Esophagus squamous epithelium (tissue), 5 donors: ENCODE measurements around the gene AFF3. TPM values are rescaled to one million over a fixed set of nuclear protein-coding genes. Genes with fewer than 3 reads are reported as not detected.

ENCODE experiments used
- DNase-seq: peaks from one replicate; lab custom pipeline; 2025; lab: John Stamatoyannopoulos, UW
- H3K27ac ChIP-seq, 4 donors: fragments of 200-600 bp; sonication (generic); one replicate each; pipeline ENCODE4 v1.5.1; 2016 to 2019; ENCODE audit warnings: mild to moderate bottlenecking in 1 of 4
- H3K27me3 ChIP-seq, 4 donors: fragments of 200-600 bp; sonication (generic); 1 replicate in 3 of 4; 2 replicates in 1 of 4; pipeline versions ENCODE4 v1.5.1 to v1.6.0; 2017 to 2021; ENCODE audit warnings: antibody characterized with exemption in 1 of 4
- H3K36me3 ChIP-seq, 3 donors: fragments of 200-600 bp; sonication (generic); one replicate each; pipeline ENCODE4 v1.5.1; 2016 to 2019
- H3K4me1 ChIP-seq, 3 donors: fragments of 200-600 bp; sonication (generic); one replicate each; pipeline ENCODE4 v1.5.1; 2017 to 2019
- H3K4me3 ChIP-seq, 4 donors: fragments of 200-600 bp; sonication (generic); 1 replicate in 3 of 4; 2 replicates in 1 of 4; pipeline ENCODE4 v1.5.1; 2016 to 2019; ENCODE audit warnings: mild to moderate bottlenecking in 2 of 4, moderate library complexity in 1 of 4
- H3K9me3 ChIP-seq, 3 donors: fragments of 200-600 bp; sonication (generic); one replicate each; pipeline ENCODE4 v1.5.1; 2016 to 2019
- CTCF ChIP-seq, 6 experiments: fragments of 450-650 bp in 4 of 6; fragments of 200-600 bp in 2 of 6; sonication (generic) in 2 of 6; IDR thresholded peaks; one replicate each; pipeline ENCODE4 v1.5.1; 2016 to 2019; ENCODE audit warnings: antibody characterized with exemption in 6 of 6, mild to moderate bottlenecking in 4 of 6, moderate library complexity in 4 of 6
- POLR2A ChIP-seq, 4 donors: fragments of 450-650 bp; IDR thresholded peaks; one replicate each; pipeline ENCODE4 v1.6.1; 2017; ENCODE audit warnings: antibody characterized with exemption in 4 of 4, mild to moderate bottlenecking in 4 of 4, moderate library complexity in 3 of 4
- WGBS, 2 donors: methylation state at CpG; one replicate each; pipeline ENCODE4 v1.1.5; 2018; 5-methylcytosine and 5-hydroxymethylcytosine counted together
- intact Hi-C: fragments of 100-400 bp; cut with DNase I; formaldehyde crosslinking; loops from one replicate; pipeline ENCODE4 v1.15.0; 2022
- total RNA-seq, 4 donors: library from RNA; depleted of rRNA; stranded (reverse); fragments of >200 nt; gene quantifications; one replicate each; pipeline ENCODE4 v1.1.0, GENCODE V29; 2016
- donor health status: DM: yes; HTN: yes; CAD: no.

AFF3 gene
- total RNA-seq, 4 donors from 2014 or later = 1.2 to 9.7 (median 3.8) TPM

- 61 to 71% methylated on average over 2 of the region's 2 CpGs for WGBS, 2 donors
- no peak for DNase-seq
- Histone ChIP-seq H3K4me3 (no peak overlapping the region), H3K36me3 (no peaks in the 10 kb centered on the region), H3K9me3 (no peaks in the 10 kb centered on the region), H3K27me3 (no peaks in the 10 kb centered on the region), H3K27ac (no peak overlapping the region), H3K4me1 (no peaks in the 10 kb centered on the region)
- intact Hi-C loops = no loop called here
- no peak for TF ChIP-seq CTCF (IDR thresholded peaks at IDR 0.05)
- no peak for TF ChIP-seq POLR2A (IDR thresholded peaks at IDR 0.05)
Measured at GRCh38 chr2:100146657-100146960, 4.2 kb upstream of the AFF3 start.

- intact Hi-C loops = no loop called here
- no peak for DNase-seq
- Histone ChIP-seq H3K4me1 (no peaks in the 10 kb centered on the region), H3K9me3 (no peaks in the 10 kb centered on the region), H3K27ac (no peak overlapping the region), H3K27me3 (no peaks in the 10 kb centered on the region), H3K4me3 (no peak overlapping the region), H3K36me3 (no peaks in the 10 kb centered on the region)
- TF ChIP-seq CTCF (IDR thresholded peaks at IDR 0.05) (no peak), POLR2A (IDR thresholded peaks at IDR 0.05) (no peak)
- WGBS, 2 donors = 74 to 86% methylated on average over 10 of the region's 11 CpGs
Measured at GRCh38 chr2:100145893-100146656, 3.7 kb upstream of the AFF3 start.

- H3K4me1 ChIP-seq = no peaks in the 10 kb centered on the region
- H3K27ac ChIP-seq = no peak overlapping the region
- H3K36me3 ChIP-seq = no peaks in the 10 kb centered on the region
- WGBS, 2 donors = 85 to 87% methylated on average over 6 of the region's 6 CpGs
- DNase-seq = no peak
- TF ChIP-seq CTCF (IDR thresholded peaks at IDR 0.05) (no peak), POLR2A (IDR thresholded peaks at IDR 0.05) (no peak)
- no peaks in the 10 kb centered on the region for H3K9me3 ChIP-seq
- intact Hi-C loops = no loop called here
- no peak overlapping the region for H3K4me3 ChIP-seq
- no peaks in the 10 kb centered on the region for H3K27me3 ChIP-seq
Measured at GRCh38 chr2:100143286-100143685, 896 bp upstream of the AFF3 start.

DNA sequence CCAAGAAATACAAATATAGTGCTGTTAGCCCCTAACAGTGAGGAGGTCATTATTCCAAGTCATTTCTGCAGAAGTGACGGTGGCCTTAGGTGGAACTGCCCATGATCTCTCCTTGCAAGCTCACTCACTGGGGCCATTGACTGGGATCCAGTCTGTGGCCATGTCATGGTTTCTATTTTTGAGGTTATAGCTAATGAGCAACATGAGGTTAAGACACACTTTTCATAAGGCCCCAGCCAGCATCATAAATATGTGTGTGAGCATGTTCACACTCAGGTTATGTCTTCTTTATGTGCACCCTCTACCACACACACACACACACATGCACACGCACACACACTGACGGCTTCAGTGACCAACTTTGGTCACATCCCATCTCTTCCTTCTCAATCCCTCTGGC is 484 bp downstream of the AFF3 start:
- intact Hi-C loops = no loop called here
- Histone ChIP-seq H3K9me3 (no peaks in the 10 kb centered on the region), H3K4me1 (no peaks in the 10 kb centered on the region), H3K27me3 (no peaks in the 10 kb centered on the region), H3K36me3 (no peaks in the 10 kb centered on the region), H3K27ac (no peak overlapping the region), H3K4me3 (peak overlapping the region in 2 of 4 donors; percentile 11 to 18)
- TF ChIP-seq POLR2A (IDR thresholded peaks at IDR 0.05) = no peak
- TF ChIP-seq CTCF (IDR thresholded peaks at IDR 0.05) = no peak
- no peak for DNase-seq
- 53 to 74% methylated on average over 3 of the region's 3 CpGs for WGBS, 2 donors

DNA sequence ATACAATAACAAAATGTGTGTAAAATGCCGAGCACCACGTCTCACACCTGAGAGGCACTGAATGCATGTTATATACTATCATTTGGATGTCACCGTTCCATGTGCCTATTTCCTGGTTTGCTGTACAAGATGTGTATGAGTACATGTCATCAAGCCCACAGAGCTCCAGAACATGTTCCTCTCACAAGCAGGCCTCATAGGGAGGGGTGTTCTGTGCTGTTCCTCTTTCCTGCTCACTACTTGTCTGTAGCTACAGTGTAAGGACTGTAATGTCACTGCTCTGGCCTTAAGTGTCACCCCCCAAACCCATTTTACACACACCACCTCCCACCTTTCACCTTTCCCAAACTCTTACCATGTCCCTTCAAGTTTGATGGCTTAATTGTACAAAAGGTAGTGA is 1.8 kb downstream of the AFF3 start:
- intact Hi-C loops = no loop called here
- Histone ChIP-seq H3K9me3 (no peaks in the 10 kb centered on the region), H3K27me3 (no peaks in the 10 kb centered on the region), H3K27ac (no peak overlapping the region), H3K4me1 (no peaks in the 10 kb centered on the region), H3K4me3 (no peak overlapping the region), H3K36me3 (no peaks in the 10 kb centered on the region)
- no peak for DNase-seq
- WGBS, 2 donors = 88 to 89% methylated on average over 3 of the region's 3 CpGs
- no peak for TF ChIP-seq CTCF (IDR thresholded peaks at IDR 0.05)
- TF ChIP-seq POLR2A (IDR thresholded peaks at IDR 0.05) = no peak
